SH-SY5Y (cell line): Measurements from ENCODE around the gene SLC24A4.

Source experiments
- GATA2 ChIP-seq: IDR thresholded peaks from 2 replicates; pipeline ENCODE4 v1.6.1; 2011; ENCODE audit warnings: mild to moderate bottlenecking, low read depth, low read length
- GATA3 ChIP-seq: IDR thresholded peaks from 2 replicates; pipeline ENCODE4 v1.6.1; 2011; ENCODE audit warnings: low read depth, mild to moderate bottlenecking, low read length, moderate library complexity

SLC24A4 gene

GRCh38 chr14:92481811-92482555, 159.0 kb downstream of the SLC24A4 start:
- TF ChIP-seq GATA2 (no peak), GATA3 (no peak)

GRCh38 chr14:92482621-92483319, 159.8 kb downstream of the SLC24A4 start:
- TF ChIP-seq GATA2 (no peak), GATA3 (no peak)

- TF ChIP-seq GATA2 (no peak), GATA3 (no peak)
Measured at GRCh38 chr14:92484132-92484823, 161.3 kb downstream of the SLC24A4 start.

- no peak for TF ChIP-seq GATA2
- TF ChIP-seq GATA3, result no peak
Measured at GRCh38 chr14:92486881-92487280, 163.9 kb downstream of the SLC24A4 start.

- TF ChIP-seq GATA3, result no peak
- TF ChIP-seq GATA2, result no peak
Measured at GRCh38 chr14:92487513-92488133, 164.7 kb downstream of the SLC24A4 start.

GRCh38 chr14:92489394-92490238, 166.7 kb downstream of the SLC24A4 start:
- TF ChIP-seq GATA2 (no peak), GATA3 (no peak)

- TF ChIP-seq GATA3 (no peak), GATA2 (no peak)
Measured at GRCh38 chr14:92490239-92490959, 167.4 kb downstream of the SLC24A4 start.

- TF ChIP-seq GATA3 (no peak), GATA2 (no peak)
Measured at GRCh38 chr14:92491782-92492181, 168.8 kb downstream of the SLC24A4 start.

- TF ChIP-seq GATA2 (no peak), GATA3 (no peak)
Measured at GRCh38 chr14:92492258-92492657, 169.3 kb downstream of the SLC24A4 start.

- TF ChIP-seq GATA3 (no peak), GATA2 (no peak)
Measured at GRCh38 chr14:92493024-92493423, 170.1 kb downstream of the SLC24A4 start.

GRCh38 chr14:92493492-92493891, 170.5 kb downstream of the SLC24A4 start:
- TF ChIP-seq GATA2, result no peak
- TF ChIP-seq GATA3, result no peak

GRCh38 chr14:92494512-92494911, 171.5 kb downstream of the SLC24A4 start:
- TF ChIP-seq GATA3 (no peak), GATA2 (no peak)

GRCh38 chr14:92495027-92495426, 172.1 kb downstream of the SLC24A4 start:
- TF ChIP-seq GATA2 (no peak), GATA3 (no peak)
